PC-3 (cell line): ENCODE measurements around the gene MCOLN2. TPM values are rescaled to one million over a fixed set of nuclear protein-coding genes. Genes with fewer than 3 reads are reported as not detected.

Source experiments
- ATAC-seq: fragments of 200-7000 bp; cut with Tn5 transposase; 2 replicates; pipeline ENCODE4 v1.9.1; 2020; ENCODE audit warnings: mild to moderate bottlenecking, moderate library complexity
- BruUV-seq: library from RNA; stranded (reverse); fragments of 400-500 nt; replicated peaks from 2 replicates; lab custom pipeline; 2021; lab: Mats Ljungman, UMichigan
- CTCF ChIA-PET: fragments of 300-600 bp; sonication (Branson Sonifier 250); formaldehyde crosslinking; loops from one replicate; lab custom pipeline; 2022; ENCODE audit warnings: antibody characterized with exemption; lab: Charles Lee
- POLR2A ChIA-PET: fragments of 300-600 bp; sonication (Branson Sonifier 250); formaldehyde crosslinking; loops from one replicate; lab custom pipeline; 2022; ENCODE audit warnings: antibody characterized with exemption; ENCODE audit not compliant: unreplicated experiment; lab: Charles Lee
- DNase-seq: peaks from one replicate; pipeline ENCODE4 v3.0.0-alpha.2; 2015
- H2AFZ ChIP-seq: fragments of 300-600 bp; sonication (generic); 2 replicates; pipeline ENCODE4 v1.6.0; 2016; ENCODE audit warnings: antibody characterized with exemption, low read length
- H3F3A ChIP-seq: fragments of 300-600 bp; sonication (generic); one replicate; pipeline ENCODE4 v1.6.0; 2017; ENCODE audit warnings: antibody characterized with exemption, low read length, control low read depth, mild to moderate bottlenecking; ENCODE audit not compliant: unreplicated experiment
- H3K27ac ChIP-seq: fragments of 300-600 bp; sonication (generic); 2 replicates; pipeline ENCODE4 v1.5.1; 2016; ENCODE audit warnings: mild to moderate bottlenecking, low read length
- H3K27me3 ChIP-seq: fragments of 300-600 bp; sonication (generic); 2 replicates; pipeline ENCODE4 v1.6.1; 2016; ENCODE audit warnings: low read length, mixed read lengths
- H3K36me3 ChIP-seq: fragments of 300-600 bp; sonication (generic); 2 replicates; pipeline ENCODE4 v1.6.1; 2016; ENCODE audit warnings: low read depth, mixed run types, low read length, mixed read lengths
- H3K4me1 ChIP-seq: fragments of 300-600 bp; sonication (generic); 2 replicates; pipeline ENCODE4 v1.5.1; 2016; ENCODE audit warnings: low read length; ENCODE audit not compliant: insufficient read depth
- H3K4me2 ChIP-seq: fragments of 300-600 bp; sonication (generic); 2 replicates; pipeline ENCODE4 v1.6.0; 2016; ENCODE audit warnings: low read length
- H3K4me3 ChIP-seq: fragments of 300-600 bp; sonication (generic); 2 replicates; pipeline ENCODE4 v1.5.1; 2016; ENCODE audit warnings: mild to moderate bottlenecking, low read length, mixed read lengths
- H3K79me2 ChIP-seq: fragments of 300-600 bp; sonication (generic); 2 replicates; pipeline ENCODE4 v1.6.1; 2017; ENCODE audit warnings: low read length, mixed read lengths
- H3K9ac ChIP-seq: fragments of 300-600 bp; sonication (generic); 2 replicates; pipeline ENCODE4 v1.6.0; 2016; ENCODE audit warnings: mild to moderate bottlenecking, low read length
- H3K9me2 ChIP-seq: fragments of 300-600 bp; sonication (generic); replicated peaks from 2 replicates; pipeline ENCODE4 v1.6.1; 2016; ENCODE audit warnings: mixed run types, low read length, mixed read lengths
- H3K9me3 ChIP-seq: fragments of 300-600 bp; sonication (generic); 2 replicates; pipeline ENCODE4 v1.6.1; 2016; ENCODE audit warnings: low read length, mixed read lengths
- H4K20me1 ChIP-seq: fragments of 300-600 bp; sonication (generic); 2 replicates; pipeline ENCODE4 v1.6.1; 2016; ENCODE audit warnings: low read length, mixed read lengths
- EZH2 ChIP-seq: fragments of 300-600 bp; sonication (generic); IDR thresholded peaks from one replicate; pipeline ENCODE4 v1.6.1; 2017; ENCODE audit warnings: antibody characterized with exemption, mild to moderate bottlenecking, low read length; ENCODE audit not compliant: unreplicated experiment
- EZH2phosphoT487 ChIP-seq: fragments of 300-600 bp; sonication (generic); IDR thresholded peaks from 2 replicates; pipeline ENCODE4 v1.6.1; 2018; ENCODE audit warnings: mild to moderate bottlenecking, antibody characterized with exemption, low read length, borderline replicate concordance
- intact Hi-C: fragments of 100-400 bp; cut with micrococcal nuclease; formaldehyde crosslinking; loops from 2 replicates; pipeline ENCODE4 v1.9.0; 2023
- total RNA-seq: library from RNA; depleted of rRNA; stranded (reverse); fragments of >200 nt; gene quantifications from 2 replicates; pipeline ENCODE4 v1.2.3, GENCODE V29; 2014
- TF ChIP-seq, protein P1 (sequence below): fragments of 300-600 bp; sonication (generic); conservative IDR thresholded peaks from 2 replicates; pipeline ENCODE4 v1.5.1; 2017; ENCODE audit warnings: antibody characterized with exemption, low read depth, mild to moderate bottlenecking, low read length

Gene MCOLN2
- total RNA-seq, 1 experiment from 2014 or later, result 24.6 TPM

DNA sequence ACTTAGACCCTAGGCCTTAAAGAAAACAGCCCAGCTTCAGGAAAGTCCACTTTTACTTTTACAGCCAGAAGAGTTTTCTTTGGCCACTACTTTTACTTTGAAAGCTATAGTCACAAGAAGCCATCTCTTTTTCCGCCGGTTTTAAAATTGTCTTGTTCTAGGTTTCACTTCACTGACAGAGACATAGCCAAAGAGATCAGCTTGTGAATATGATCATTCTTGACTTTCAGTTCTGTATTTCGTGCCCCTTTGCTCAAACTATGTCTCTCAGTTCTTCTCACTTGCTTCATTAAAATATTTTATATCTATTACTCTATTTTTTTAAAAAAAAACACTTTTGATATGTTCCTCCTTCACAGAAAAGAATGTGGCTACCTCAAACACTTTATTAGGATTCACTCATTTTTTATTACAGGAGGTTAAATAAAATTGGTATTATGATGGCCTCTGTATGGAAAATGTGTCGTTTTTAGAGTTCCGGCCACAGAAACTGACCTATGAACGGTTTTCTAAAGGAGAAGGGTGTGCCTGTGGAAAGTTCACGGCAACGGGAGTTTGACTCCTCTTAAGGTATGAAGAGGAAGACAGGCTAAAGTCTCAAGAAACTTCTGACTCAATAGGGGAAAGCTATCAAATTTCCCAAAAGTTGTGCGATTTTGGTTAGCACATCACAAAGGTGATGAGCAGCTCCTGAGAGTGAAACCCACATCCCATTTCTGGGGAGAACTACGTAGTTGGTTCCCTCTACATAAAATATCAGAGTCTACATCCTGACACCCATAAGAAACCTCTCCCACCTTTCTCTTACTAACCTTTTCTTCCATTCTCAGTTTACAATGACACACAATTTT lies 1.2 kb downstream of the MCOLN2 start:
- POLR2A ChIA-PET, result no interaction called here
- H3K9me2 ChIP-seq, result no peaks in the 10 kb centered on the region
- no peak overlapping the region for H3K27ac ChIP-seq
- H3K9me3 ChIP-seq, result no peaks in the 10 kb centered on the region
- CTCF ChIA-PET, result interaction anchor here (0.6 to 0.9 kb wide), 2 partner anchors 51 to 205 kb away, joined by 3 to 4 read pairs; partner anchors contain the start of gene SYDE2
- H3K9ac ChIP-seq, result no peak overlapping the region
- H2AFZ ChIP-seq, result peak overlapping the region; percentile 41; the same call in 1 of the 2 replicates
- no peaks in the 10 kb centered on the region for H3K36me3 ChIP-seq
- H3K4me2 ChIP-seq, result peak overlapping the region; percentile 88
- H3K4me3 ChIP-seq, result peak overlapping the region; percentile 77
- peaks cover 17% of the 10 kb centered on the region for H3K4me1 ChIP-seq
- TF ChIP-seq EZH2phosphoT487, result no peak
- TF ChIP-seq, protein P1, sequence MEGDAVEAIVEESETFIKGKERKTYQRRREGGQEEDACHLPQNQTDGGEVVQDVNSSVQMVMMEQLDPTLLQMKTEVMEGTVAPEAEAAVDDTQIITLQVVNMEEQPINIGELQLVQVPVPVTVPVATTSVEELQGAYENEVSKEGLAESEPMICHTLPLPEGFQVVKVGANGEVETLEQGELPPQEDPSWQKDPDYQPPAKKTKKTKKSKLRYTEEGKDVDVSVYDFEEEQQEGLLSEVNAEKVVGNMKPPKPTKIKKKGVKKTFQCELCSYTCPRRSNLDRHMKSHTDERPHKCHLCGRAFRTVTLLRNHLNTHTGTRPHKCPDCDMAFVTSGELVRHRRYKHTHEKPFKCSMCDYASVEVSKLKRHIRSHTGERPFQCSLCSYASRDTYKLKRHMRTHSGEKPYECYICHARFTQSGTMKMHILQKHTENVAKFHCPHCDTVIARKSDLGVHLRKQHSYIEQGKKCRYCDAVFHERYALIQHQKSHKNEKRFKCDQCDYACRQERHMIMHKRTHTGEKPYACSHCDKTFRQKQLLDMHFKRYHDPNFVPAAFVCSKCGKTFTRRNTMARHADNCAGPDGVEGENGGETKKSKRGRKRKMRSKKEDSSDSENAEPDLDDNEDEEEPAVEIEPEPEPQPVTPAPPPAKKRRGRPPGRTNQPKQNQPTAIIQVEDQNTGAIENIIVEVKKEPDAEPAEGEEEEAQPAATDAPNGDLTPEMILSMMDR, result no peak
- TF ChIP-seq EZH2, result no peak
- intact Hi-C loops, result loop anchor here (2.0 kb wide), 1 partner anchor 51 kb away; no protein-coding TSS in a partner anchor
- 0 out of 2 replicates have a peak, but pooled peaks cover 3% of the 10 kb centered on the region for H3K79me2 ChIP-seq
- no peaks in the 10 kb centered on the region for H3K27me3 ChIP-seq
- H4K20me1 ChIP-seq, result no peaks in the 10 kb centered on the region
- ATAC-seq (no peak), DNase-seq (peak; percentile 11)
- H3F3A ChIP-seq, result no peaks in the 10 kb centered on the region
- no TSS peak for BruUV-seq

DNA sequence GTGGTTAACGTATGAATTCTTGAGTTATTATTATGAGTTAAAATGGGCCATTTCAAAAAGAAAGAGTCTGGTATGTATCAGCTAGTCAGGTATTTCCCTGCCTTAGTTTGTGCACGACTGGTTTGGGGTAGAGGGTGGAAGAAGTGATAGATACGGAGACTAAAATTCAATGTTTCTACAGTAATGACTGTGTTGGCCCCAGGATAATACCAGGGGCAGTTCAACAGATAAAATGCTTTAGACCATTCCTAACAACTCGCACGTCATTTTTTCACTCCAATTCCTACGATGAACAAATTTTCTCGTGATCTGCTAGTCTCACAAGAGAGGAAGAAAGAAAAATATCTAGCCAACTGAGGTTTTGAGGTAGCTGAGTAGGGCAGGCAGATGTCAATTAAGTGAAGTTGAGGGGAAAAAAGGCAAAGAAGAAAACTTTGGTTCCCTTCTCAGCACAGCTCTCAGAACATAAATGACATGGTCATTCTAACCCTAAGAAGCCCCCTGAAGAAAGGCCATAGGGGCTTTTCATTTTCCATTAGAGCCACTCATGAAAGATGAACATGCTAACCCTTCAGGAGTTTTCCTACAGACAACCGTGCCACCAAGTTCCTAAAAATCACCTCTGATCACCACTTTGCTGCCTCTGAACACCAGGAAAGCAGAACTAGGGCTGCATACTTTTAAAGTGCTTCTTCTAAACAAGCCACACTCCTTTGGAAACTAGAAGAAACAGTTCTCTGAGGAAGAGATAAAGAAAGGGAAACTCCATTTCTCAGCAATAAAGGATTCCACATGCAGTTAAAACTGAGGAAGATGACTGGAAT lies 5.6 kb downstream of the MCOLN2 start:
- H3K9ac ChIP-seq, result no peak overlapping the region
- no peak overlapping the region for H3K4me2 ChIP-seq
- peaks cover 5% of the 10 kb centered on the region; the same call in 1 of the 2 replicates for H3K4me1 ChIP-seq
- intact Hi-C loops, result no loop called here
- ATAC-seq (no peak), DNase-seq (no peak)
- no peaks in the 10 kb centered on the region for H3K27me3 ChIP-seq
- ChIA-PET CTCF (no interaction called here), POLR2A (no interaction called here)
- H3K4me3 ChIP-seq, result no peak overlapping the region
- H3K36me3 ChIP-seq, result no peaks in the 10 kb centered on the region
- no peaks in the 10 kb centered on the region for H3K9me2 ChIP-seq
- TF ChIP-seq, protein P1, result no peak
- BruUV-seq, result no TSS peak
- no peaks in the 10 kb centered on the region for H3K9me3 ChIP-seq
- H3F3A ChIP-seq, result no peaks in the 10 kb centered on the region
- no peak overlapping the region for H3K27ac ChIP-seq
- H4K20me1 ChIP-seq, result no peaks in the 10 kb centered on the region
- no peak overlapping the region for H2AFZ ChIP-seq
- 0 out of 2 replicates have a peak, but pooled peaks cover 3% of the 10 kb centered on the region for H3K79me2 ChIP-seq
